DMS 273 treated with DMSO at 0.1 percent for 48 hours (cell line): ENCODE data around the gene NME9.

Source experiments
- DNase-seq: peaks from one replicate; lab custom pipeline; 2025; lab: John Stamatoyannopoulos, UW

NME9 gene

GRCh38 chr3:138282836-138283235 is 46.8 kb downstream of the NME9 start:
- DNase-seq, result no peak

GRCh38 chr3:138281561-138281960 is 48.1 kb downstream of the NME9 start:
- DNase-seq, result no peak

- no peak for DNase-seq
These were observed 58.4 kb downstream of the NME9 start for GRCh38 chr3:138271189-138271794.

- DNase-seq, result no peak
These were observed 59.4 kb downstream of the NME9 start for GRCh38 chr3:138270245-138270644.

- DNase-seq, result no peak
These were observed 62.6 kb downstream of the NME9 start for GRCh38 chr3:138267083-138267482.

GRCh38 chr3:138265745-138266144 is 63.9 kb downstream of the NME9 start:
- no peak for DNase-seq

- no peak for DNase-seq
These were observed 66.5 kb downstream of the NME9 start for GRCh38 chr3:138263104-138263503.

GRCh38 chr3:138260611-138261010 is 69.0 kb downstream of the NME9 start:
- DNase-seq, result no peak

- DNase-seq, result no peak
These were observed 70.5 kb downstream of the NME9 start for GRCh38 chr3:138259126-138259525.

- no peak for DNase-seq
These were observed 71.7 kb downstream of the NME9 start for GRCh38 chr3:138257986-138258385.

GRCh38 chr3:138256022-138256421 is 73.6 kb downstream of the NME9 start:
- no peak for DNase-seq

GRCh38 chr3:138254216-138254615 is 75.4 kb downstream of the NME9 start:
- no peak for DNase-seq

GRCh38 chr3:138253609-138254008 is 76.0 kb downstream of the NME9 start:
- DNase-seq, result no peak
